Neural crest cell (in vitro differentiated cells): ENCODE results near the gene FBRSL1. TPM values are rescaled to one million over a fixed set of nuclear protein-coding genes. Genes with fewer than 3 reads are reported as not detected.
A peak's percentile ranks its signal among the peaks of the same experiment; 100 is the strongest.
"Not testable (repeated sequence)": the region's sequence is repeated elsewhere in the genome, so short reads cannot be mapped to it uniquely, and the experiment has no call there.

Experiments used
- DNase-seq: peaks from one replicate; pipeline ENCODE4 v3.0.0; 2021; ENCODE audit warnings: low read depth, mixed read lengths, low spot score
- H3K27ac Mint-ChIP-seq: one replicate; pipeline ENCODE4 v1.8.0; 2021; ENCODE audit warnings: mild to moderate bottlenecking, mixed read lengths; ENCODE audit not compliant: unreplicated experiment
- H3K27me3 Mint-ChIP-seq: 2 replicates; pipeline ENCODE4 v1.8.0; 2021; ENCODE audit warnings: low read depth, mild to moderate bottlenecking, mixed read lengths
- H3K36me3 Mint-ChIP-seq: 2 replicates; pipeline ENCODE4 v1.8.0; 2021; ENCODE audit warnings: low read depth, mild to moderate bottlenecking, mixed read lengths
- H3K4me1 Mint-ChIP-seq: 2 replicates; pipeline ENCODE4 v1.8.0; 2021; ENCODE audit warnings: mixed read lengths
- H3K4me3 Mint-ChIP-seq: one replicate; pipeline ENCODE4 v1.8.0; 2021; ENCODE audit warnings: mild to moderate bottlenecking, mixed read lengths
- H3K9me3 Mint-ChIP-seq: 2 replicates; pipeline ENCODE4 v1.8.0; 2021; ENCODE audit warnings: mixed read lengths
- CTCF ChIP-seq: fragments of 200-600 bp; sonication (generic); conservative IDR thresholded peaks from 2 replicates; pipeline ENCODE4 v1.5.0; 2021; ENCODE audit warnings: antibody characterized with exemption, mild to moderate bottlenecking
- long read RNA-seq: library from polyadenylated mRNA; unstranded; transcript quantifications from one replicate; pipeline ENCODE4 v2.0.0, GENCODE V29; 2020
- total RNA-seq: library from RNA; stranded (reverse); gene quantifications from 2 replicates; pipeline ENCODE4 v1.2.1, GENCODE V29; 2021

The FBRSL1 gene
- total RNA-seq = 118 and 121 TPM in 2 replicates
- long read RNA-seq = 0 reads

GRCh38 chr12:132489602-132490266, at the start of gene FBRSL1:
TSS of gene FBRSL1 (plus strand) at chr12:132490151.
- no peak for TF ChIP-seq CTCF
- Mint-ChIP-seq H3K27ac (no peak within 1 kb of the TSS), H3K9me3 (no peaks in the 10 kb centered on the region), H3K27me3 (peaks cover 24% of the 10 kb centered on the region), H3K4me3 (peak within 1 kb of the TSS; percentile 89), H3K4me1 (peaks cover 23% of the 10 kb centered on the region), H3K36me3 (no peaks in the 10 kb centered on the region)
- DNase-seq = peak; percentile 78

- peaks cover 13% of the 10 kb centered on the region for H3K4me1 Mint-ChIP-seq
- not testable (repeated sequence) for H3K4me3 Mint-ChIP-seq, H3K9me3 Mint-ChIP-seq, H3K27ac Mint-ChIP-seq, DNase-seq, H3K36me3 Mint-ChIP-seq
- peaks cover 19% of the 10 kb centered on the region for H3K27me3 Mint-ChIP-seq
Observed at GRCh38 chr12:132440420-132440819, 49.5 kb upstream of the FBRSL1 start.

- Mint-ChIP-seq H3K27me3 (peaks cover 20% of the 10 kb centered on the region), H3K36me3 (no peaks in the 10 kb centered on the region), H3K4me3 (no peak overlapping the region)
Observed at GRCh38 chr12:132441871-132442863, 47.8 kb upstream of the FBRSL1 start.

GRCh38 chr12:132443091-132443490, 46.9 kb upstream of the FBRSL1 start:
- no peak for DNase-seq
- H3K4me1 Mint-ChIP-seq = peaks cover 20% of the 10 kb centered on the region
- no peaks in the 10 kb centered on the region for H3K36me3 Mint-ChIP-seq
- peak overlapping the region; percentile 58 for H3K27ac Mint-ChIP-seq
- no peaks in the 10 kb centered on the region for H3K9me3 Mint-ChIP-seq
- no peak overlapping the region for H3K4me3 Mint-ChIP-seq
- TF ChIP-seq CTCF = no peak
- H3K27me3 Mint-ChIP-seq = peaks cover 20% of the 10 kb centered on the region

More at GRCh38 chr12:132441871-132442863, 47.8 kb upstream of the FBRSL1 start:
- Mint-ChIP-seq H3K9me3 (no peaks in the 10 kb centered on the region), H3K4me1 (peaks cover 22% of the 10 kb centered on the region), H3K27ac (no peak overlapping the region)
- TF ChIP-seq CTCF = no peak
- DNase-seq = no peak

- Mint-ChIP-seq H3K4me1 (peaks cover 18% of the 10 kb centered on the region), H3K9me3 (no peaks in the 10 kb centered on the region), H3K27me3 (peaks cover 20% of the 10 kb centered on the region), H3K36me3 (no peaks in the 10 kb centered on the region), H3K27ac (no peak overlapping the region), H3K4me3 (no peak overlapping the region)
- DNase-seq = no peak
- no peak for TF ChIP-seq CTCF
Observed at GRCh38 chr12:132444283-132444682, 45.7 kb upstream of the FBRSL1 start.
